OCI-LY7 (cell line): ENCODE results near the gene UBE2J2.

Source experiments
- CTCF ChIP-seq: fragments of 200-600 bp; sonication (generic); conservative IDR thresholded peaks from 2 replicates; pipeline ENCODE4 v1.5.1; 2014; ENCODE audit warnings: mild to moderate bottlenecking, antibody characterized with exemption, low read length, moderate library complexity, mixed read lengths
- EZH2phosphoT487 ChIP-seq: fragments of 200-600 bp; sonication (generic); IDR thresholded peaks from 2 replicates; pipeline ENCODE4 v1.6.1; 2018; ENCODE audit warnings: low read depth, borderline replicate concordance, mild to moderate bottlenecking, mixed run types, antibody characterized with exemption, low read length, moderate library complexity, mixed read lengths

GRCh38 chr1:1291023-1291528 lies 17.4 kb upstream of the UBE2J2 start:
- TF ChIP-seq EZH2phosphoT487 (no peak), CTCF (no peak)
